ENCODE data around the gene TBC1D3I.
"Not testable (repeated sequence)": the region's sequence is repeated elsewhere in the genome, so short reads cannot be mapped to it uniquely, and the experiment has no call there.

Gene TBC1D3I

DNA sequence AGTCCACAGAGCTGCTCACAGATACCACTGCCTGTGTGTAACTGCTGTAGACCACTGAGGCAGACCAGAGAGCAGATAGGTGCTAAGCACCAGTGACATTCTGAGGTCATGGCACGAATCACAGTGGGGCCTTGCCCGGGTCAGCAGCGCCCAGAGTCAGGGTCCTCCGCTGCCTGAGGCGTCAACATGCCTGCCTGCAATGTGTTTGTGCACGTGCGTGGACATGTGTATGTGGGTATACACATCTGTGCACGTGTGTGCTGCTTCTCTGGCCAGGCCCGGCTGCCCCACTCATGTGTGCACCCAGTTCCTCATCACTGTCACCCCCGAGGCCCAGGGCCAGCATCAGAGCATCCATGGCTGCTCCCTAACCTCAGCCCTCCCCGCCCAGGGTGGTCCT, at the start of gene TBC1D3I:
Gene TBC1D3I, minus strand, starts transcription at position 101 of the 400 bp plus-strand sequence. CDS start 1,585 bp downstream, outside the sequence.
- DNase-seq = not testable (repeated sequence)

DNA sequence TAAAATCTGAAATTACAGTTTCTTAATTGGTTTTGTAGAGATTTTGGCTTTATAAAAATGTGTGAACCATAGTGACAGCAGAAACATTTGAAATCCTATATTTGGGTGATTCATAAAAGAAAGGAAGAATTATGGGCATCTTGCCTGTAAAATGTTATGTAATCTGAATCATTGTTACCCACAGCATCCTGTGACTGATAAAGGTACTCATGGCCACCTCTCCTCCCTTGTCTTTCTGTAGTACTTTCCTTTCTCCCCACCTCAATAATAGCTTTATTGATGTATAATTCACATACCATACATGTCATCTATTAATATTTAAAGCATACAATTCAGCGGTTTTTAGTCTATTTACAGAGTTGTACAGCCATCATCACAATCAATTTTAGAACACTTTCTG, 30.8 kb upstream of the TBC1D3I start:
- DNase-seq = not testable (repeated sequence)

DNA sequence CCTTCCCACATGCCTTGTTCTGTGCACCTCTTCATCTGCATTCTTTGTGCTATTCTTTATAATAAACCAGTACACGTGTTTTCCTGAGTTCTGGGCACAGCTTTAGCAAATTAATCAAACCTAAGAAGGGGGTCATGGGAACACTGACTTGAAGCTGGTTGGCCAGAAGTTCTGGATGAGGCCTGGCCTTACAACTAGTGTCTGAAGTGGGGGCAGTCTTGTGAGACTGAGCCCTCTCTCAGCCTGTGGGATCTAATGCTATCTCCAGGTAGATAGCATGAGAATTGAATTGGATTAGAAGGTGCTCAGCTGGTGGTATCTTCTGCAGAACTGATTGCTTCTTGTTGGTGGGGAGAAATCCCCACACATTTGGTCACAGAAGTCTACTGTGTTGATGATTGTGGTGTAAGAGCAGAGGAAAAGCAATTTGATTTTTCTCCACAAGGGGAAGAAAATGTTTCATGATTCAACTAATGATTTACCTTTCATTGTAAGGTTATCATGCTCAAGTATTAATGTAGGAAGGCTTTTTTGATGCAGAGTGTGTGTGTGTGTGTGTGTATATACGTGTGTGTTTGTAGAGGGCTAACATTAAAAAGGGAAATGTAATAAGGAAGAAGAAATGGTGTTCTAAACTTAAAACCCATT, 25.7 kb upstream of the TBC1D3I start:
- not testable (repeated sequence) for DNase-seq

DNA sequence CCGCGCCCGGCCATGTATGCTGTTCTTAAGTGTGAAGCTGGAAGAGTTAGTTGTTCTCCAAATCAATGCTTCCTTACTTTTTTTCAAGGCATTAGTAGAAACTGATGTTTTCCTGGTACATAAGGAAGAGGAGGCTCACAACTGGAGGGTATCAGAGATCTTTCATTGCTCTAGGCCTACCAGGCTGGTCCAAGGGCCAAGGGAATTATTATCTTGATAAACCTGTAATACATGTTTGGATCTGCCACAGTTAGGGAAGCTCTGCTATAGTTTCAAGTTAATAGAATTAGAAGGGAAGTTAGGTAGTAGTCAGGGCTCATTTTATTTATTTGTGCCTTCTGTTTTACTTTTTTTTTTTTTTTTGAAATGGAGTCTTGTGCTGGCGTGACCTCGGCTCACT, 19.8 kb upstream of the TBC1D3I start:
- DNase-seq = not testable (repeated sequence)

DNA sequence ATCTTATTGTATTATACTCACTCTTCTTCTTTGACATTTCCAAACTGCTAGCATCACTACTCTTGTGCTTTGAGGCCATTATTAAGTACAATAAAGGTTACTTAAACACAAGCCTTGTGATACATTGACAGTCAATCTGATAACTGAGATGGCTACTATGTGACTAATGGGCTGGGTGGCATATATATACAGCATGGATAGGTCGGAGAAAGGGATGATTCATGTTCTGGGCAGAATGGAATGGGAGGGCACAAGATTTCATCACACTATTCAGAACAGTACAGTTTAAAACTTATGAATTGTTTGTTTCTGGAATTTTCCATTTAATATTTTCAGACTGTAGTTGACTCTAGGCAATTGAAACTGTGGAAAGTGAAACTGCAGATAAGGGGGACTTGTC, 18.9 kb upstream of the TBC1D3I start:
- not testable (repeated sequence) for DNase-seq

DNA sequence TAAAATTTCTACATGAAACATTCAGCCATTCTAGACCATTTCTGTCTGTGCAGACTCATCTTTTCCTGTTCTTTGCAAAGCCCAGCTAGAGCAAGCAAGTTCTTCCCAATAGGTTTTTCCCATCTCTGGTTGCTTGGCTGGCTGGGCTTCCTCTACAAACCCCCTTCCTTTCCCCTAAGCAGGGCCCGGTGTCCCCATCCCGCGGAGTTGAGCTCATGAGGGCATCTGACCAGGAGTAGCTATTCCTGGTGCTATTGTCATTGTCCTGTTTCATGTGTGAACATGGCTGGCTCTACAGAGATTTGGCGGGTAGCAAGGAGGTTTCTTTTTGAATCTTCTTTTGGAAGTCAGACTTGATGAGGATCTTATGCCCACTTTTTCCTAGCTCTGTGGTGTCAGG, 22.3 kb downstream of the TBC1D3I start:
- DNase-seq = not testable (repeated sequence)

DNA sequence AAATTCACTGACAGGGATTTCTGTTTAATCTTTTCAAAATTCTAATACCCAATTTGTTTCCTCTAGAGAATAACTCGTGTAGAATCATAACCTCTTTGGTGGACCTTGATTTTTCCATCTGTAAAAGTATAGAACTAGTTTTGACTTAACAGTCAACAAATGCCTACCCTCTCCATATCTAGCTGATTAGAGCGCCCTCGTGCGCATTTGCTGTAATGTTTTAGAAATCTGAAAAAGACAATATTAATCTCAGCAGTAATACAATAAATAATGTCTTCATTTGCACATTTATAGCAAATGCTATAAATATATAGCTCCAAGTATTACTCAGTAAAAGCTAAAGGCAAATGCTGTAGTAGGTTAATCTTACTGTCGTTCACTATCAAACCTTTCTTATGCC, 34.7 kb downstream of the TBC1D3I start:
- not testable (repeated sequence) for DNase-seq

DNA sequence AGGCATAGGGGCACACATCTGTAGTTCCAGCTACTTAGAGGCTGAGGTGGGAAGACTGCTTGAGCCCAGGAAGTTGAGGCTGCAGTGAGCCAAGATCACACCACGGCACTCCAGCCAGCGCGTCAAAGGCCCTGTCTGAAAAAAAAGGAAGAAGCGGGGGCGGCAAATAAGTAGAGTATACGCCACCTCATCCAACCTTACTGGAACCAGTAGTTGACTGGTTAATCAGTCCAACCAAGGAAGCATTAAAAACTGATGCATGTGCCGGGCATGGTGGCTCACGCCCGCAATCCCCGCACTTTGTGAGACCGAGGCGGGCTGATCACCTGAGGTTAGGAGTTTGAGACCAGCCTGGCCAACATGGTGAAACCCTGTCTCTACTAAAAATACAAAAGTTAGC, 41.4 kb downstream of the TBC1D3I start:
- not testable (repeated sequence) for DNase-seq

DNA sequence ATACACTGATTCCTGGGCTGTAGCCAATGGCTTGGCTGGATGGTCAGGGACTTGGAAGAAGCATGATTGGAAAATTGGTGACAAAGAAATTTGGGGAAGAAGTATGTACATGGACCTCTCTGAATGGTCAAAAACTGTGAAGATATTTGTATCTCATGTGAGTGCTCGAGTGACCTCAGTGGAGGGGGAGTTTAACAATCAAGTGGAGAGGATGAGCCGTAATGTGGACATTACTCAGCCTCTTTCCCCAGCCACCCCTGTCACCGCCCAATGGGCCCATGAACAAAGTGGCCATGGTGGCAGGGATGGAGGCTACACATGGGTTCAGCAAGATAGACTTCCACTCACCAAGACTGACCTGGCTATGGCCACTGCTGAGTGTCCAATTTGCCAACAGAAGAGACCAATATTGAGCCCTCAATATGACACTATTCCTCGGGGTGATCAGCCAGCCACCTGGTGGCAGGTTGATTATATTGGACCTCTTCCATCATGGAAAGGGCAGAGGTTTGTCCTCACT, 42.7 kb downstream of the TBC1D3I start:
- DNase-seq = not testable (repeated sequence)

DNA sequence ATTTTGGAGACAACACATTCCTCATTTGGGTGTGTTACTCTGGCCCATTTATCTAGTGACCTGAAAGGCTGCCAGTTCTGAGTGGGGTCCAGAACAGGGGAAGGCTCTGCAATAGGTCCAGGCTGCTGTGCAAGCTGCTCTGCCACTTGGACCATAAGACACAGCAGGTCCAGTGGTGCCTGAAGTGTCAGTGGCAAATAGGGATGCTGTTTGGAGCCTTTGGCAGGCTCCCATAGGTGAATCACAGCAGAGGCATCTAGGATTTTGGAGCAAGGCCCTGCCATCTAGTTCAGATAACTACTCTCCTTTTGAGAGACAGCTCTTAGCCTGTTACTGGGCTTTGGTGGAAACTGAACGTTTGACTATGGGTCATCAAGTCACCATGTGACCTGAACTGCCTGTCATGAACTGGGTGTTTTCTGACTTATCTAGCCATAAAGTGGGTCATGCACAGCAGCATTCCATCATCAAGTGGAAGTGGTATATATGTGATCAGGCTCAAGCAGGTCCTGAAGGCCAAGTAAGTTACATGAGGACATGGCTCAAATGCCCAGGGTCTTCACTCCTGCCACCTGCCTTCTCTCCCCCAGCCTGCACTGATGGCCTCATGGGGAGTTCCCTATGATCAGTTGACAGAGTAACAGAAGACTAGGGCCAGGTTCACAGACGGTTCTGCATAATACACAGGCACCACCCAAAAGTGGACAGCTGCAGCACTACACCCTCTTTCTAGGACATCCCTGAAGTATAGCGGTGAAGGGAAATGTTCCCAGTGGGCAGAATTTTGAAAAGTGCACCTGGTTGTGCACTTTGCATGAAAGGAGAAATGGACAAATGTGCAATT, 43.4 kb downstream of the TBC1D3I start:
- DNase-seq = not testable (repeated sequence)

DNA sequence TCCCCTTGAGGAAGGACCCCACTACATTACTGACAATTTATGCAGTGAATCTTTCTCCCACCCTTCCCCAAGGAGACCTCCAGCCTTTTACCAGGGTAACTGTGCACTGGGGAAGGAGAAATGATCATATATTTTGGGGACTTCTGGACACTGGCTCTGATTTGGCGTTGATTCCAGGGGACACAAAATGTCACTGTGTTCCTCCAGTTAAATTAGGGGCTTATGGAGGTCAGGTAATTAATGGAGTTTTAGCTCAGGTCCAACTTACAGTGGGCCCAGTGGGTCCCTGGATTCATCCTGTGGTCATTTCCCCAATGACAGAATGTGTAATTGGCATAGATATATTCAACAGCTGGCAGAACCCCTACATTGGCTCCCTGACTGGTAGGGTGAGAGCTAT, 44.8 kb downstream of the TBC1D3I start:
- not testable (repeated sequence) for DNase-seq

DNA sequence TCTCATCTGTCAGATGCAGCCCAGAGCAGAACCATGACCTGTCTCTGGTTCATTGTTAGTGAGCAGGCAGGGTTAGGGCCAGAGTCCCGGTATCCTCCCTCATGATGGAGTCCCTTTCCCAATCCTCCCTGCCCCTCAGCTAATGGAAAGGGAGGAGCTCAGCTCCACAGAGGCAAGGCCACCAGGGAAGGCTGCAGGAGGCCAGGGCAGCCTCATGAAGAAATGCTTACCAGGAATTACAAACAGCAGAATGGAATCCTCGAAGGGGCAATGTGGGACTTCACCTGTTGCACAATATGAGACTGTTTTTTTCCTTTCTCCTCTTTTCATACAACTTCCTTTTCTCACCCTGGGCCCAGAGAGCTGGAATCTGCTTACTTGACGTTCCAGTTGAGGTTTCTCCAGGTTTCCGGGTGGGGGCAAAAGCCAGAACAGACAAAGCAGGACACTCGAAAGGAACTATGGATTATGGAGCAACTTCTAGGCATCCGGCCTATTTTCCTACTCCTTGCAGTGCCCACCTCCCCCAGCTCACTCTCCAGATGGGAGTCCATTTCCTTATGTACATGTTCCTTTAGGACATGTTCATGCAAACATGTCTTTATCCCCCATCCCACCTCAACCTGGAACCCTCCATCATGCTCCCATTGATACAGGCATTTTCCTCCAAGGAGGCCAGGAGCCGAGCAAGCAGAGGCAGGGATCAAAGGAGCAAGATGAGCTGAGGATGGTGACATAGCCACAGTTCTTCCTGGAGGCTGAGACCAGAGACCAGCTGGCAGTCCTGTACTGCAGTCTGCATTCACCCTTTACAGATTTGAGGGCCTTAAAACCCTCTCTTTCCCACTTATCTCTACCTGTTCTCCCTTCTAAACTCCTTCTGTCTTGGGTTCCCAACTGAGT, 48.7 kb downstream of the TBC1D3I start:
- not testable (repeated sequence) for DNase-seq

DNA sequence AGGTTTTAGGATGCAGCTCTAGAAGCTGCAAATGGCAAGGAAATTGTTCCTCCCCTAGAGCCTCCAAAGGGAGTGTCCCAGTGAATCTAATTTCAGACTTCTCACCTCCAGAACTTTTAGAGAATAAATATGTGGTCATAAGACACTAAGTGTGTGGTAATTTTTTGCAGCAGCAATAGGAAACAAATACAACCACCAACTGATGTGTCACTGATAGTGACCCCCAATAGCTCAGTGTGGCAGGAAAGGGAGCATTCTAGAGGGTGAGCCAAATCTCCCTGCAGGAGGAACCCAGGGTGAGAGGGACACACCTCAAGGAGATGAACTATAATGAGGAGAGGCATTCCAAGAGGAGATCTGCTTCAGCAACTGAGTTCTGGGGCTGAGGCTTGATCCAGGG, 49.5 kb downstream of the TBC1D3I start:
- DNase-seq = no peak

DNA sequence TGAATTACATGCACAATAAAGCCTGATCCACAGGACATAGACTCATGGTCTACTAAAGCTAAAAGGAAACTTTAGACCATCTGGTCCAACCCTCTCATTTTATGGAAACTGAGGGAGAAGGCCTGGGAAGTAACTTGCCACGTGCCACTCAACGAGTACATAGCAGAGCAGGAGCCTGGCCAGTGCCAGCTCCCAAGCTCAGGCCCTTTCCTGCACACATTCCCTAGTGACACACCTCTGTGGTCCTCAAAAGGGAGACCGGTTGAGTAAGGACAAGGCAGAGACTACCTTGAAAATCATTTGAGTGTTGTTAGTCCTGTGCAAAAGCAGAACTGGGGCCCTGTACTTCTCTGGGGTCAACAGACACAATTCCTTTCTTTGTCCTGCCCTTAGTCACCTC, 50.7 kb downstream of the TBC1D3I start:
- DNase-seq = no peak

DNA sequence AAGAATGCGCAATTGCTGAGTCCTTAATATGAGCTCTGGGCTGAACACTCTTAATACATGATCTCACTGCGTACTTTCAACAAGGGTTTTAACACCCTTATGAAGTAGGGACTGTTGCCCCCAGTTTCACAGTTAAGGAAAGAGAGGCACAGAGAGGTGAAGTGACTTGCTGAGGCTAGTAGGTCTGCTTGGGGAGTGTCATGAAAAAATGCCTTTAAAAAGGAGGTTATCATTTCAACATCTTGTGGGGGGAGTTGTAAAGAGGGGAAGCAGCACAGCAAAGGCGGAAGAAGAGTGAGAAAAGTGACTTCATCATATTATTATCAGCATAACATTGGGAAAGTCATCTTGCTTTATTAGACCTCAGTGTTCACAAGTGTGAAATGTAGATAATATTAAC, 51.4 kb downstream of the TBC1D3I start:
- DNase-seq = no peak

DNA sequence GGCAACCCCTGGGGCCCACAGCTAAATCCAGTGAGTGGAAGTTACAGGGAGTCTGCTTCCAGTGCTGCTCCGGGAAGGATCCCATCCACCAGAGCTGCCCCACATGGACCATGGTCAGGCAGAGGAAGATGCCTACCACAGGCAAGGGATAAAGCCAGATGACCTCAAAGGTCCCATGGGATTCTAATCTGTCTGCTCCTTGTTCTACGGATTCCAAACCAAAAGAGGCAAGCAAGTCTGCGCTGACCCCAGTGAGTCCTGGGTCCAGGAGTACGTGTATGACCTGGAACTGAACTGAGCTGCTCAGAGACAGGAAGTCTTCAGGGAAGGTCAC, 52.1 kb downstream of the TBC1D3I start:
- DNase-seq = no peak

DNA sequence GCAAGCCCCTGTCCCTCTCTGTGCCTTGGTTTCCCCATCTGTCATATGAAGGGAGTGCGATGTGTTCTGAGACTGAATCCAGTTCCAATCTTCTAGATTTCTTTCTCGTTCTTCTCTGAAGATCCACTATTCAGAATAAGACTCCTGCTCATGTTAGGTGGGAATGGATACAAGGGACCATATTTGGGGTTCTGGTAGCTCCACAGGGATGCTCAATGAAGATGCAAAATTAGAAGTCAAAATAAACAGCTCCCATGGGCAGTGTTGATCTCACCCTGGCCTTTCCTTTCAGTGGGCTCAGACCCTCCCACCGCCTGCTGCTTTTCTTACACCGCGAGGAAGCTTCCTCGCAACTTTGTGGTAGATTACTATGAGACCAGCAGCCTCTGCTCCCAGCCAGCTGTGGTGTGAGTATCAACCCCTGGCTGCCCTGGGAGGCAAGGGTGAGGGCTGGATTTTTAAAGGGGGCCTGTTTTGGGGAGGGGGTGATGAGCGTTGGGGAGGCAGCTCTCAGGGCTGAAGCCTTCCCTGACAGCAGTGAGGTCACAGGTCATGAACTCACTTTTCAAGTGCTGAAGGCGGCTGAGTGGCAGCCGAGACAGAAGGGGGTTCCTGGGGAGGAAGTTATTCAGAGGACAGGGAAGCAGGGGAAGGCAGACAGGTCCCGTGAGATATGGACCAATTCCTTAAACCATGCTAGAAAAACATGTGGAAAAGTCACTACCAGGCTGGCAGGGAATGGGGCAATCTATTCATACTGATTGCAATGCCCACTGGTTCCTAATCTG, 52.7 kb downstream of the TBC1D3I start:
- DNase-seq = not testable (repeated sequence)

DNA sequence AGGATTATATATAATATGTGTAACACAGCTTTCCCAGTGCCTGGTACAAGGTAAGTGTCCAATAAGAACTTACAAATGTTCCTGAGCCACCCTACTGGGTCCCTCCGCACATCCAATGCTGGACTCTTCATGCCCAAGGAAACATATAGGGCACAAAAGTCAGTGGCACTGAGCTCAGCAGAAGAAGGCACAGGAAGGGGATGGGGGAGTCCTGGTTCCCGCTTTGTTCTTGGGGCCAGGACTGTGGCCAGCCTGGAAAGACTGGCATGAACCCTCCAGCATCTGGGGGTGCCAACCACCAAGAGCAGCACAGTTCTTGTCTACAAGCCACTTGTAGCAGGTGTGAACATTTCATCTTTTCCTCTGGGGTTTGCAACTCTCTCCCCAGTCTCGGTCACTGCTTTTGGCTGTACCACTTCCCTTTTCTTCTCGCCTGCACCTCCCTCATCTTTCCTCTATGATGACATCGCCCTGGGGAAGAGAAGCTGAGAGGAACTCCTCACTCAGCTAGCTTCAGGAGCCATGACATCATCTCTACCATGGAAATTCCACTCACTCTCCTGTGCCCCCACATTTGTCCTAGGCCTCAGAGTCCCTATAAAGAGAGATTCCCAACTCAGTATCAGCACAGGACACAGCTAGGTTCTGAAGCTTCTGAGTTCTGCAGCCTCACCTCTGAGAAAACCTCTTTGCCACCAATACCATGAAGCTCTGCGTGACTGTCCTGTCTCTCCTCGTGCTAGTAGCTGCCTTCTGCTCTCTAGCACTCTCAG, 53.7 kb downstream of the TBC1D3I start, which contains the start of gene CCL4L2:
Gene CCL4L2, plus strand, starts transcription at position 625 of the 773 bp plus-strand sequence.
- DNase-seq = not testable (repeated sequence)

DNA sequence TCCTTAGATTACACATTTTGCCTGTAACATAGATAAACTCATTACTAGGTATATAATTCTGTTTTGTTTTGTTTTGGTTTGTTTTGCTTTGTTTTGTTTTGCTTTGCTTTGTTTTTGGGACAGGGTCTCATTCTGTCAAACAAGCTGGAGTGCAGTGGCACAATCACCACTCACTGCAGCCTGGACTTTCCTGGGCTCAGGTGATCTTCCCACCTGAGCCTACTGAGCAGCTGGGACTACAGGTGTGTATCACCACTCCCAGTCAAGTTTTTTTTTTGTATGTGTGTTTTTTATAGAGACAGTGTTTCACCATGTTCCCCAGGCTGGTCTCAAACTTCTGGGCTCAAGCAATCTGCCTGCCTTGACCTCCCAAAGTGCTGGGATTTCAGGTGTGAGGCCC, 54.8 kb downstream of the TBC1D3I start:
- DNase-seq = no peak

DNA sequence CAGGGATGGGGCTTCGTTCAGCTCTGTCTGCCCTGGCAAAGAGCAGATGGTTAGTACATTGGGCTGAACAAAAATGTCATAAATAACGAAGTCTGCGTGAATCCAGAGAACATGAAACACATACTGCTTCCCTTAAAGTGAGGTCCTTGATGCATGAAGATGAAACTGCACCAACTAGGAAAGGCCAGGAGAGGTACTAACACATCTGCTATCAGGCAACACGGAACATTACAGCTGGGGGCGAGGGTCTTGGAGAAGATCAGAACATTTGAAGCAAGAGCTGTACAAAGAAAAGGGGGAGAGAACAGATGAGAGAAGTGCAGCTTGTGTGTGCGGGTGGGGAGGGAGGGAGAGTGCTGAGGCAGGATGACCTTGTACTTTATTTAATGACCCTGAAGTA, 57.0 kb downstream of the TBC1D3I start:
- not testable (repeated sequence) for DNase-seq

DNA sequence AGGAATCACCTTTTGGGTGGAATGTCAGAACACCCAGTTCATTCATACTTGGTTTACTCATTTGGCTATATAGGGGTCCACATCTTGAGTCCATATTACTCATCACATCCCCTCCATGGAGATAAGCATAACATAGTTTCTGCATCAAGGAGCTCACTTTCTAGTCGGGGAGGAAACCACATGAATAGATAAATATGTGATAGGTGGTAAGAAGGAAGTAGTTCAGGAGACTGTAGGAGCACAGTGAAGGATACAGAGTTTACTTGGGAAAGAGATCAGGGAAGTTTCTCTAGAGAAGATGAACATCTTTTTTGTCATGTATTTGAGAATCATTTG, 57.9 kb downstream of the TBC1D3I start:
- not testable (repeated sequence) for DNase-seq

Data from stimulated activated naive CD4-positive, alpha-beta T cell treated with Interleukin-2 at 50 U/mL for 16 hours (primary cell).